Limb (tissue), 2 donors: Measurements from ENCODE around the gene PLCB1.

Experiments
- DNase-seq, 2 donors: peaks; one replicate each; pipeline ENCODE4 v3.0.0-alpha.2; 2016; ENCODE audit errors: extremely low spot score in 2 of 2

PLCB1 gene

DNA sequence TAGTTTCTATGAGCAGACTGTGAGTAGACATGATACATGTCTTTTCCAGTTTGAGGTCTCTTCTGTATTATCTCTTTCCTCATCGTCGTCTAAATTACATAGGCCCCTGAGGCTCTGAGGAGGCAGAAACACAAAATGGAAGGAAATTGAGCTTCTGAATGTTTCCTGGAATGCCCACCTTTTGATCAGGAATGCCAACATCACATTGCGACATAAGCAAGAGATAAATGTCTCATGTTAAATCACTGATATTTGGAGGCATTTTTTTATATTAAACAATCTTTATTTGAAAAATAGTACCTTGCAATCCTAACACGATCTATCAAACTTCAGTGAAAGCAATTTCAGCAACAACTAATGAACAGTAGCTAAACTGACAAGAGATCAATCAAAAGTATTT, 802.3 kb downstream of the PLCB1 start:
- DNase-seq = no peak
